DND-41 (cell line): Measurements from ENCODE around the gene MANF.
"Not testable (repeated sequence)": the region's sequence is repeated elsewhere in the genome, so short reads cannot be mapped to it uniquely, and the experiment has no call there.

ENCODE experiments used
- ATAC-seq: fragments of 200-7000 bp; cut with Tn5 transposase; 3 replicates; pipeline ENCODE4 v1.9.1; 2021; ENCODE audit warnings: low read depth; ENCODE audit not compliant: insufficient read depth
- DNase-seq: peaks from one replicate; pipeline ENCODE4 v3.0.0-alpha.2; 2020
- H2AFZ ChIP-seq: 2 replicates; pipeline ENCODE4 v1.6.0; 2012; ENCODE audit warnings: low read depth, low read length
- H3K27ac ChIP-seq: 2 replicates; pipeline ENCODE4 v1.5.1; 2012; ENCODE audit warnings: low read length, inconsistent platforms
- H3K27me3 ChIP-seq: fragments of 200-600 bp; sonication (generic); 2 replicates; pipeline ENCODE4 v1.6.0; 2012; ENCODE audit warnings: low read length, mild to moderate bottlenecking, inconsistent platforms; ENCODE audit not compliant: insufficient read depth, poor library complexity
- H3K36me3 ChIP-seq: 2 replicates; pipeline ENCODE4 v1.5.1; 2012; ENCODE audit warnings: low read length, inconsistent platforms; ENCODE audit not compliant: insufficient read depth
- H3K4me1 ChIP-seq: 2 replicates; pipeline ENCODE4 v1.5.1; 2012; ENCODE audit warnings: mild to moderate bottlenecking, low read length; ENCODE audit not compliant: insufficient read depth
- H3K4me2 ChIP-seq: 2 replicates; pipeline ENCODE4 v1.6.0; 2012; ENCODE audit warnings: mild to moderate bottlenecking, moderate library complexity, low read length, inconsistent platforms; ENCODE audit not compliant: insufficient read depth
- H3K4me3 ChIP-seq, 2 experiments: fragments of 200-600 bp in 1 of 2; shearing (Covaris generic) in 1 of 2; 2 replicates each; pipeline ENCODE4 v1.5.1; 2012 to 2016; ENCODE audit warnings: inconsistent platforms in 2 of 2, low read length in 2 of 2, mild to moderate bottlenecking in 2 of 2, low read depth in 1 of 2, moderate library complexity in 1 of 2
- H3K79me2 ChIP-seq: 2 replicates; pipeline ENCODE4 v1.6.0; 2012; ENCODE audit warnings: low read length, inconsistent platforms; ENCODE audit not compliant: insufficient read depth
- H3K9ac ChIP-seq: 2 replicates; pipeline ENCODE4 v1.6.0; 2012; ENCODE audit warnings: low read depth, mild to moderate bottlenecking, inconsistent platforms, low read length, moderate library complexity
- H3K9me3 ChIP-seq: 2 replicates; pipeline ENCODE4 v1.5.1; 2012; ENCODE audit warnings: low read length, moderate library complexity, mild to moderate bottlenecking, inconsistent platforms; ENCODE audit not compliant: insufficient read depth, severe bottlenecking
- H4K20me1 ChIP-seq: 2 replicates; pipeline ENCODE4 v1.6.0; 2012; ENCODE audit warnings: low read length; ENCODE audit not compliant: insufficient read depth
- CTCF ChIP-seq: IDR thresholded peaks from 2 replicates; pipeline ENCODE4 v1.5.1; 2012; ENCODE audit warnings: borderline replicate concordance, low read length, moderate library complexity, mild to moderate bottlenecking; ENCODE audit not compliant: poor library complexity, severe bottlenecking; ENCODE audit errors: extremely low read depth
- EZH2 ChIP-seq: IDR thresholded peaks from 3 replicates; pipeline ENCODE4 v1.6.1; 2012; ENCODE audit warnings: borderline replicate concordance, low read depth, mild to moderate bottlenecking, moderate library complexity, low read length, inconsistent platforms; ENCODE audit not compliant: severe bottlenecking

MANF gene

GRCh38 chr3:51385621-51386091 lies 565 bp downstream of the MANF start:
- Histone ChIP-seq H3K27ac (peak overlapping the region; percentile 84), H3K4me3 (peak overlapping the region; percentile 58 to 94), H3K79me2 (peaks cover 67% of the 10 kb centered on the region), H3K9me3 (no peaks in the 10 kb centered on the region), H3K9ac (peak overlapping the region; percentile 96), H3K27me3 (no peaks in the 10 kb centered on the region), H4K20me1 (peaks cover 39% of the 10 kb centered on the region; the same call in 1 of the 2 replicates), H2AFZ (peak overlapping the region; percentile 64), H3K4me2 (peak overlapping the region; percentile 92), H3K36me3 (peaks cover 44% of the 10 kb centered on the region), H3K4me1 (peaks cover 63% of the 10 kb centered on the region)
- DNase-seq = no peak
- TF ChIP-seq EZH2 (no peak), CTCF (peak; percentile 9)
- ATAC-seq = no peak

- ATAC-seq = no peak
- H3K27me3 ChIP-seq = no peaks in the 10 kb centered on the region
- TF ChIP-seq CTCF (no peak), EZH2 (no peak)
- DNase-seq = no peak
- H3K9me3 ChIP-seq = no peaks in the 10 kb centered on the region
- peaks cover 39% of the 10 kb centered on the region; the same call in 1 of the 2 replicates for H4K20me1 ChIP-seq
- H3K4me3 ChIP-seq = peak overlapping the region; percentile 58 to 94; a peak in 3 of 4 replicates
- H3K79me2 ChIP-seq = peaks cover 71% of the 10 kb centered on the region
- H2AFZ ChIP-seq = no peak overlapping the region
- peaks cover 44% of the 10 kb centered on the region for H3K36me3 ChIP-seq
- peak overlapping the region; percentile 84 for H3K27ac ChIP-seq
- H3K4me2 ChIP-seq = peak overlapping the region; percentile 92
- peaks cover 65% of the 10 kb centered on the region for H3K4me1 ChIP-seq
- peak overlapping the region; percentile 96 for H3K9ac ChIP-seq
Measured at GRCh38 chr3:51386159-51386851, 1.2 kb downstream of the MANF start.

GRCh38 chr3:51386852-51387229 lies 1.8 kb downstream of the MANF start:
- peaks cover 66% of the 10 kb centered on the region for H3K4me1 ChIP-seq
- no peak for ATAC-seq
- H3K9ac ChIP-seq = peak overlapping the region; percentile 96
- H4K20me1 ChIP-seq = peaks cover 39% of the 10 kb centered on the region; the same call in 1 of the 2 replicates
- peaks cover 49% of the 10 kb centered on the region for H3K36me3 ChIP-seq
- peak overlapping the region; percentile 84 for H3K27ac ChIP-seq
- H3K9me3 ChIP-seq = no peaks in the 10 kb centered on the region
- DNase-seq = no peak
- H3K4me3 ChIP-seq = peak overlapping the region; percentile 58 to 94; a peak in 3 of 4 replicates
- peaks cover 76% of the 10 kb centered on the region for H3K79me2 ChIP-seq
- H2AFZ ChIP-seq = no peak overlapping the region
- peak overlapping the region; percentile 92 for H3K4me2 ChIP-seq
- no peak for TF ChIP-seq EZH2
- TF ChIP-seq CTCF = no peak
- H3K27me3 ChIP-seq = no peaks in the 10 kb centered on the region

GRCh38 chr3:51387281-51387680 lies 2.2 kb downstream of the MANF start:
- DNase-seq, H3K27ac ChIP-seq, H3K9me3 ChIP-seq, H3K27me3 ChIP-seq, H3K4me3 ChIP-seq, ATAC-seq, H2AFZ ChIP-seq: not testable (repeated sequence)
- Histone ChIP-seq H3K4me1 (peaks cover 70% of the 10 kb centered on the region), H3K36me3 (peaks cover 53% of the 10 kb centered on the region), H3K79me2 (peaks cover 80% of the 10 kb centered on the region), H3K4me2 (peak overlapping the region; percentile 92), H4K20me1 (peaks cover 43% of the 10 kb centered on the region), H3K9ac (peak overlapping the region; percentile 96)
